Measurements from ENCODE around the gene KLK10. TPM values are rescaled to one million over a fixed set of nuclear protein-coding genes. Genes with fewer than 3 reads are reported as not detected.

Gene KLK10
- total and polyA plus RNA-seq, 2 donors (not counting 1 experiment from before 2014, with no cell fraction given), result 0.03 TPM; not detected in 1

DNA sequence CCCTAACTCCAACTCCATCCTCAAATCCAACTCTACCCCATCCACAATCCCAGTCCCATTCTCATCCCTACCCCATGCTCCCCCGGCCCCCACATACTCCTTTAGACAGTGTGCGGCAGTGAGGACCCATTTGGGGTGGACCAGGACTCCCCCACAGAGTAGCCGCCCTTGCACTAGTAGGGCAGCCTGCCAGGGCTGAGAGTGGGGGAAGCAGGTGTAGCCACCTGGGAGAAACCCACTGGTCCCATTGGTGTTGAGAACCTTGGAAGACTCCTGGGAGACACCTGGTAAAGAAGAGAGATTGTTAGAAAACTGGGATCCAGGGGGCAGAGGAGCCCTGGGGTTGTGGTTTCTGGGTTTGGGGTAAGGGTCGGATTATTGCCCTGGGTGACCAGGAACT, 40.8 kb upstream of the KLK10 start:
- no peaks in the 10 kb centered on the region for H4K20me1 ChIP-seq (ENCODE audit: control insufficient read depth, extremely low read depth, insufficient read depth, low read length)
- H3K4me2 ChIP-seq (ENCODE audit: extremely low read depth, insufficient read depth, low read length), result no peak overlapping the region
- no peak overlapping the region for H3K27ac ChIP-seq (ENCODE audit: insufficient read depth, low read length)
- no peak overlapping the region for H2AFZ ChIP-seq (ENCODE audit: low read length)
- no peaks in the 10 kb centered on the region for H3K36me3 ChIP-seq (ENCODE audit: control insufficient read depth, insufficient read depth, low read length)
- DNase-seq (ENCODE audit: low read depth in 2 of 2), result no peak
- no peak overlapping the region for H3K4me3 ChIP-seq (replicated peaks in 1 of 4; ENCODE audit: control extremely low read depth in 1 of 4, insufficient read depth in 1 of 4, low read depth in 3 of 4, low read length in 4 of 4)
- H3K4me1 ChIP-seq (ENCODE audit: control insufficient read depth, extremely low read depth, insufficient read depth, low read length), result no peaks in the 10 kb centered on the region
- TF ChIP-seq CTCF (conservative IDR thresholded peaks at IDR 0.05 in 1 of 2, IDR thresholded peaks at IDR 0.05 in 1 of 2; ENCODE audit: low read depth in 1 of 2, low read length in 2 of 2), result no peak
- no peak for TF ChIP-seq EZH2 (IDR thresholded peaks at IDR 0.05; ENCODE audit: low read length, missing control alignments)
- no peak overlapping the region for H3K9ac ChIP-seq (ENCODE audit: insufficient read depth, low read length)
- H3K9me3 ChIP-seq (ENCODE audit: control insufficient read depth, insufficient read depth, low read depth, low read length), result no peaks in the 10 kb centered on the region
- no peaks in the 10 kb centered on the region for H3K27me3 ChIP-seq (ENCODE audit: control insufficient read depth, insufficient read depth, low read length)
- no peaks in the 10 kb centered on the region for H3K79me2 ChIP-seq (ENCODE audit: control insufficient read depth, insufficient read depth, low read length)

GRCh38 chr19:51059715-51060114, 40.2 kb upstream of the KLK10 start:
- no peak for DNase-seq (ENCODE audit: low read depth in 2 of 2)
- no peaks in the 10 kb centered on the region for H3K79me2 ChIP-seq (ENCODE audit: control insufficient read depth, insufficient read depth, low read length)
- H3K4me3 ChIP-seq (replicated peaks in 1 of 4; ENCODE audit: control extremely low read depth in 1 of 4, insufficient read depth in 1 of 4, low read depth in 3 of 4, low read length in 4 of 4), result no peak overlapping the region
- no peaks in the 10 kb centered on the region for H3K4me1 ChIP-seq (ENCODE audit: control insufficient read depth, extremely low read depth, insufficient read depth, low read length)
- no peak overlapping the region for H3K4me2 ChIP-seq (ENCODE audit: extremely low read depth, insufficient read depth, low read length)
- H3K9ac ChIP-seq (ENCODE audit: insufficient read depth, low read length), result no peak overlapping the region
- no peaks in the 10 kb centered on the region for H3K27me3 ChIP-seq (ENCODE audit: control insufficient read depth, insufficient read depth, low read length)
- TF ChIP-seq CTCF (conservative IDR thresholded peaks at IDR 0.05 in 1 of 2, IDR thresholded peaks at IDR 0.05 in 1 of 2; ENCODE audit: low read depth in 1 of 2, low read length in 2 of 2) (no peak), EZH2 (IDR thresholded peaks at IDR 0.05; ENCODE audit: low read length, missing control alignments) (no peak)
- H3K36me3 ChIP-seq (ENCODE audit: control insufficient read depth, insufficient read depth, low read length), result no peaks in the 10 kb centered on the region
- H3K27ac ChIP-seq (ENCODE audit: insufficient read depth, low read length), result no peak overlapping the region
- no peak overlapping the region for H2AFZ ChIP-seq (ENCODE audit: low read length)
- H3K9me3 ChIP-seq (ENCODE audit: control insufficient read depth, insufficient read depth, low read depth, low read length), result no peaks in the 10 kb centered on the region
- no peaks in the 10 kb centered on the region for H4K20me1 ChIP-seq (ENCODE audit: control insufficient read depth, extremely low read depth, insufficient read depth, low read length)

GRCh38 chr19:51055866-51056265, 36.4 kb upstream of the KLK10 start:
- Histone ChIP-seq H3K9ac (ENCODE audit: insufficient read depth, low read length) (no peak overlapping the region), H3K9me3 (ENCODE audit: control insufficient read depth, insufficient read depth, low read depth, low read length) (no peaks in the 10 kb centered on the region), H3K36me3 (ENCODE audit: control insufficient read depth, insufficient read depth, low read length) (no peaks in the 10 kb centered on the region), H3K4me1 (ENCODE audit: control insufficient read depth, extremely low read depth, insufficient read depth, low read length) (no peaks in the 10 kb centered on the region), H2AFZ (ENCODE audit: low read length) (no peak overlapping the region), H3K4me3 (replicated peaks in 1 of 4; ENCODE audit: control extremely low read depth in 1 of 4, insufficient read depth in 1 of 4, low read depth in 3 of 4, low read length in 4 of 4) (no peak overlapping the region), H3K27ac (ENCODE audit: insufficient read depth, low read length) (no peak overlapping the region), H4K20me1 (ENCODE audit: control insufficient read depth, extremely low read depth, insufficient read depth, low read length) (no peaks in the 10 kb centered on the region), H3K27me3 (ENCODE audit: control insufficient read depth, insufficient read depth, low read length) (no peaks in the 10 kb centered on the region), H3K79me2 (ENCODE audit: control insufficient read depth, insufficient read depth, low read length) (no peaks in the 10 kb centered on the region), H3K4me2 (ENCODE audit: extremely low read depth, insufficient read depth, low read length) (no peak overlapping the region)
- no peak for TF ChIP-seq EZH2 (IDR thresholded peaks at IDR 0.05; ENCODE audit: low read length, missing control alignments)
- no peak for TF ChIP-seq CTCF (conservative IDR thresholded peaks at IDR 0.05 in 1 of 2, IDR thresholded peaks at IDR 0.05 in 1 of 2; ENCODE audit: low read depth in 1 of 2, low read length in 2 of 2)
- DNase-seq (ENCODE audit: low read depth in 2 of 2), result no peak

All from fibroblast of lung (primary cell).